Activated CD8-positive, alpha-beta T cell treated with anti-CD3 and anti-CD28 coated beads, Interleukin-2, amount 10 ng/mL, durations not matched to agents 7 days and 5 days (primary cell): ENCODE results near the gene SCN1A. TPM values are rescaled to one million over a fixed set of nuclear protein-coding genes. Genes with fewer than 3 reads are reported as not detected.
A peak's percentile ranks its signal among the peaks of the same experiment; 100 is the strongest.

ENCODE experiments used
- ATAC-seq: fragments of 150-1000 bp; cut with Tn5 transposase; one replicate; pipeline ENCODE4 v1.10.0; 2021; ENCODE audit warnings: moderate library complexity
- CTCF ChIA-PET: fragments of 350-600 bp; sonication (Branson Sonifier 250); formaldehyde crosslinking; loops from one replicate; lab custom pipeline; 2021; ENCODE audit warnings: antibody characterized with exemption; lab: Charles Lee
- POLR2A ChIA-PET: fragments of 350-600 bp; sonication (Branson Sonifier 250); formaldehyde crosslinking; loops from one replicate; lab custom pipeline; 2021; ENCODE audit warnings: antibody characterized with exemption; lab: Charles Lee
- DNase-seq: peaks from one replicate; pipeline ENCODE4 v3.0.0-alpha.2; 2020
- H3K27ac Mint-ChIP-seq: one replicate; pipeline ENCODE4 v1.8.0; 2021; ENCODE audit warnings: mild to moderate bottlenecking, mixed read lengths
- H3K27me3 Mint-ChIP-seq: one replicate; pipeline ENCODE4 v1.8.0; 2021; ENCODE audit warnings: low read depth, mixed read lengths
- H3K36me3 Mint-ChIP-seq: one replicate; pipeline ENCODE4 v1.8.0; 2021; ENCODE audit warnings: low read depth, mixed read lengths
- H3K4me1 Mint-ChIP-seq: one replicate; pipeline ENCODE4 v1.8.0; 2021; ENCODE audit warnings: low read depth, mixed read lengths
- H3K4me3 Mint-ChIP-seq: one replicate; pipeline ENCODE4 v1.8.0; 2021; ENCODE audit warnings: mild to moderate bottlenecking, mixed read lengths
- H3K9me3 Mint-ChIP-seq: one replicate; pipeline ENCODE4 v1.8.0; 2022; ENCODE audit warnings: mixed read lengths; ENCODE audit not compliant: insufficient read depth
- total RNA-seq, 2 experiments: library from RNA; stranded (reverse); gene quantifications; one replicate each; pipeline ENCODE4 v1.2.3, GENCODE V29; 2021

SCN1A gene
- total RNA-seq, 2 experiments from 2014 or later, result not detected

- ChIA-PET CTCF (interaction anchor here (1.0 kb wide), 1 partner anchor 29 kb away, joined by 3 read pairs; no protein-coding TSS in a partner anchor), POLR2A (no interaction called here)
- H3K9me3 Mint-ChIP-seq, result no peaks in the 10 kb centered on the region
- H3K27me3 Mint-ChIP-seq, result no peaks in the 10 kb centered on the region
- H3K36me3 Mint-ChIP-seq, result no peaks in the 10 kb centered on the region
- no peak overlapping the region for H3K4me3 Mint-ChIP-seq
- DNase-seq (no peak), ATAC-seq (no peak)
- H3K4me1 Mint-ChIP-seq, result peaks cover 12% of the 10 kb centered on the region
- H3K27ac Mint-ChIP-seq, result no peak overlapping the region
These were observed 169.4 kb downstream of the SCN1A start for GRCh38 chr2:165958313-165958960.

GRCh38 chr2:165957030-165957675, 170.7 kb downstream of the SCN1A start:
- Mint-ChIP-seq H3K4me3 (no peak overlapping the region), H3K27ac (no peak overlapping the region), H3K36me3 (no peaks in the 10 kb centered on the region), H3K27me3 (no peaks in the 10 kb centered on the region), H3K9me3 (no peaks in the 10 kb centered on the region), H3K4me1 (peaks cover 12% of the 10 kb centered on the region)
- ATAC-seq, result no peak
- no peak for DNase-seq
- POLR2A ChIA-PET, result no interaction called here
- CTCF ChIA-PET, result interaction anchor here (1.0 to 1.8 kb wide), 2 partner anchors 28 to 83 kb away, joined by 3 to 4 read pairs; no protein-coding TSS in a partner anchor

GRCh38 chr2:165953655-165954606, 173.9 kb downstream of the SCN1A start, which contains the start of gene TTC21B:
TTC21B (minus strand) TSS chr2:165953776; CDS start chr2:165953705, 71 bp downstream.
- Mint-ChIP-seq H3K9me3 (no peaks in the 10 kb centered on the region), H3K4me1 (peaks cover 15% of the 10 kb centered on the region), H3K4me3 (peak within 1 kb of the TSS; percentile 59), H3K36me3 (peaks cover 3% of the 10 kb centered on the region), H3K27ac (no peak within 1 kb of the TSS), H3K27me3 (no peaks in the 10 kb centered on the region)
- ATAC-seq (peak; percentile 98), DNase-seq (peak; percentile 92)
- CTCF ChIA-PET, result interaction anchor here (0.8 to 1.9 kb wide), 10 partner anchors 9 to 173 kb away, joined by 4 to 12 read pairs (median 6); partner anchors contain the start of gene SCN1A
- POLR2A ChIA-PET, result interaction anchor here (0.9 to 1.4 kb wide), 4 partner anchors 9 to 174 kb away, joined by 3 to 10 read pairs (median 4); partner anchors contain the start of gene SCN1A

GRCh38 chr2:165953306-165953654, 174.5 kb downstream of the SCN1A start:
- DNase-seq (no peak), ATAC-seq (no peak)
- no peak overlapping the region for H3K27ac Mint-ChIP-seq
- H3K27me3 Mint-ChIP-seq, result no peaks in the 10 kb centered on the region
- H3K4me3 Mint-ChIP-seq, result no peak overlapping the region
- peaks cover 15% of the 10 kb centered on the region for H3K4me1 Mint-ChIP-seq
- POLR2A ChIA-PET, result interaction anchor here (0.7 to 1.4 kb wide), 5 partner anchors 8 to 175 kb away, joined by 3 to 10 read pairs (median 3); partner anchors contain the start of gene SCN1A
- no peaks in the 10 kb centered on the region for H3K9me3 Mint-ChIP-seq
- H3K36me3 Mint-ChIP-seq, result peaks cover 4% of the 10 kb centered on the region
- CTCF ChIA-PET, result interaction anchor here (0.8 to 1.9 kb wide), 7 partner anchors 9 to 174 kb away, joined by 4 to 12 read pairs (median 6); partner anchors contain the start of gene SCN1A

GRCh38 chr2:165952741-165953211, 175.0 kb downstream of the SCN1A start:
- H3K4me3 Mint-ChIP-seq, result no peak overlapping the region
- no peaks in the 10 kb centered on the region for H3K27me3 Mint-ChIP-seq
- ATAC-seq (no peak), DNase-seq (no peak)
- peaks cover 5% of the 10 kb centered on the region for H3K36me3 Mint-ChIP-seq
- H3K27ac Mint-ChIP-seq, result no peak overlapping the region
- peaks cover 15% of the 10 kb centered on the region for H3K4me1 Mint-ChIP-seq
- no peaks in the 10 kb centered on the region for H3K9me3 Mint-ChIP-seq
- ChIA-PET CTCF (interaction anchor here (0.8 to 1.9 kb wide), 7 partner anchors 8 to 175 kb away, joined by 4 to 12 read pairs (median 6); partner anchors contain the start of gene SCN1A), POLR2A (interaction anchor here (0.7 to 1.4 kb wide), 4 partner anchors 8 to 73 kb away, joined by 3 to 10 read pairs (median 4); no protein-coding TSS in a partner anchor)

- ATAC-seq (no peak), DNase-seq (no peak)
- H3K9me3 Mint-ChIP-seq, result no peaks in the 10 kb centered on the region
- H3K36me3 Mint-ChIP-seq, result peaks cover 11% of the 10 kb centered on the region
- ChIA-PET CTCF (interaction anchor here (0.7 to 1.9 kb wide), 4 partner anchors 9 to 176 kb away, joined by 3 to 7 read pairs (median 6); no protein-coding TSS in a partner anchor), POLR2A (no interaction called here)
- H3K4me3 Mint-ChIP-seq, result no peak overlapping the region
- peaks cover 15% of the 10 kb centered on the region for H3K4me1 Mint-ChIP-seq
- no peaks in the 10 kb centered on the region for H3K27me3 Mint-ChIP-seq
- no peak overlapping the region for H3K27ac Mint-ChIP-seq
These were observed 175.7 kb downstream of the SCN1A start for GRCh38 chr2:165952085-165952484.

GRCh38 chr2:165950438-165950837, 177.4 kb downstream of the SCN1A start:
- Mint-ChIP-seq H3K4me1 (peaks cover 13% of the 10 kb centered on the region), H3K36me3 (peaks cover 12% of the 10 kb centered on the region), H3K27ac (no peak overlapping the region), H3K9me3 (no peaks in the 10 kb centered on the region), H3K4me3 (no peak overlapping the region), H3K27me3 (no peaks in the 10 kb centered on the region)
- ATAC-seq (no peak), DNase-seq (no peak)
- CTCF ChIA-PET, result no interaction called here
- POLR2A ChIA-PET, result no interaction called here

- H3K27ac Mint-ChIP-seq, result no peak overlapping the region
- H3K4me1 Mint-ChIP-seq, result no peaks in the 10 kb centered on the region
- ATAC-seq, result no peak
- H3K27me3 Mint-ChIP-seq, result no peaks in the 10 kb centered on the region
- CTCF ChIA-PET, result no interaction called here
- H3K36me3 Mint-ChIP-seq, result peaks cover 39% of the 10 kb centered on the region
- no peak for DNase-seq
- POLR2A ChIA-PET, result no interaction called here
- no peak overlapping the region for H3K4me3 Mint-ChIP-seq
- H3K9me3 Mint-ChIP-seq, result no peaks in the 10 kb centered on the region
These were observed 186.0 kb downstream of the SCN1A start for GRCh38 chr2:165941827-165942226.

- Mint-ChIP-seq H3K9me3 (no peaks in the 10 kb centered on the region), H3K4me1 (no peaks in the 10 kb centered on the region), H3K27me3 (no peaks in the 10 kb centered on the region), H3K27ac (no peak overlapping the region), H3K4me3 (no peak overlapping the region), H3K36me3 (peaks cover 43% of the 10 kb centered on the region)
- no peak for DNase-seq
- POLR2A ChIA-PET, result no interaction called here
- CTCF ChIA-PET, result no interaction called here
- ATAC-seq, result no peak
These were observed 189.6 kb downstream of the SCN1A start for GRCh38 chr2:165938237-165938636.
